GM19467 (cell line): Measurements from ENCODE around the gene APEH.

Experiments
- ATAC-seq: cut with Tn5 transposase; IDR thresholded peaks from one replicate; pipeline ENCODE4 v1.9.1; 2021; ENCODE audit warnings: mild to moderate bottlenecking, moderate library complexity; ENCODE audit not compliant: unreplicated experiment

Gene APEH

DNA sequence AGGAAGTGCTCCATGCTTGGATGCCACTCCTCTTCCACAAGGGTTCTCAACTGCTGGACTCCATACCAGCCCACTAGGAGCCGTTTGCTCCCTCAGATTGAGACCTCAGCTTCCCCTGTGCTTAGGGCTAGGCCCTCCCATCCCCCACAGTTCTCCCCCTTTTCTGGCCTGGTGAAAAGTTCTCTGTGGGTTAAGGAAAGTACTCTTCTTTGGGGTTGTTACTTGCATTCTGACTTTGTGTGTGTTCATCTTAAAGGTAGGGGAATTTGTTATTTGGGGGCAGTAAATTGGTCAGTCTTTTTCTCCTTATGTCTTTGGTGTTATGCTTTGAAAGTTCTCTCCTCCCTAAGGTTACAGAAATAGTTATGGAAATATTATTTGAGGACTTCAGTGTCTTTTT lies 24.0 kb upstream of the APEH start:
- ATAC-seq, result no peak

DNA sequence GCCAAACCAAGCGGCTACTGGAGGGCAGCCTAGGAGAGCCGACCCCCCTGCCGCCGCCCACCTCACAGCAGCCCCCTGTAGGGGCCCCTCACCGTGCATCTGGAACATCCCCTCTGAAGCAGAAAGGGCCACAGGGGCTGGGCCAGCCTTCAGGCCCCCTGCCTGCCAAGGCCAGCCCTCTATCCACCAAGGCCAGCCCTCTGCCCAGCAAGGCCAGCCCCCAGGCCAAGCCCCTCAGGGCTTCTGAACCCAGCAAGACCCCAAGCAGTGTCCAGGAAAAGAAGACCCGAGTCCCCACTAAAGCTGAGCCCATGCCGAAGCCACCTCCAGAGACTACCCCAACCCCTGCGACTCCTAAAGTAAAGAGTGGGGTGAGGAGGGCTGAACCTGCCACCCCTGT lies 23.5 kb upstream of the APEH start:
- no peak for ATAC-seq

DNA sequence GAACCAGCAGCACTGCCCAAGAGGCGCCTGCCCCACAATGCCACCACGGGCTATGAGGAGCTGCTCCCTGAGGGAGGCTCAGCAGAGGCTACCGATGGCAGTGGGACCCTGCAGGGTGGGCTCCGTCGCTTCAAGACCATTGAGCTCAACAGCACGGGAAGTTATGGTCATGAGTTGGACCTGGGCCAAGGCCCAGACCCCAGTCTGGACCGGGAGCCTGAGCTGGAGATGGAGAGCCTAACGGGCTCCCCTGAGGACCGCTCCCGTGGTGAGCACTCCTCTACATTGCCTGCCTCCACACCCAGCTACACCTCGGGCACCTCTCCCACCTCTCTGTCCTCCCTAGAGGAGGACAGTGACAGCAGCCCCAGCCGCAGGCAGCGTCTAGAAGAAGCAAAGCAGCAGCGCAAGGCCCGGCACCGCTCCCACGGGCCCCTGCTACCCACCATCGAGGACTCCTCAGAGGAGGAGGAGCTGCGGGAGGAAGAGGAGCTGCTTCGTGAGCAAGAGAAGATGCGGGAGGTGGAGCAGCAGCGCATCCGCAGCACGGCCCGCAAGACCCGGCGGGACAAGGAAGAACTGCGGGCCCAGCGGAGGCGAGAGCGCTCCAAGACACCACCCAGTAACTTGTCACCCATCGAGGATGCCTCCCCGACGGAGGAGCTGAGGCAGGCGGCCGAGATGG lies 21.8 kb upstream of the APEH start:
- ATAC-seq, result no peak

DNA sequence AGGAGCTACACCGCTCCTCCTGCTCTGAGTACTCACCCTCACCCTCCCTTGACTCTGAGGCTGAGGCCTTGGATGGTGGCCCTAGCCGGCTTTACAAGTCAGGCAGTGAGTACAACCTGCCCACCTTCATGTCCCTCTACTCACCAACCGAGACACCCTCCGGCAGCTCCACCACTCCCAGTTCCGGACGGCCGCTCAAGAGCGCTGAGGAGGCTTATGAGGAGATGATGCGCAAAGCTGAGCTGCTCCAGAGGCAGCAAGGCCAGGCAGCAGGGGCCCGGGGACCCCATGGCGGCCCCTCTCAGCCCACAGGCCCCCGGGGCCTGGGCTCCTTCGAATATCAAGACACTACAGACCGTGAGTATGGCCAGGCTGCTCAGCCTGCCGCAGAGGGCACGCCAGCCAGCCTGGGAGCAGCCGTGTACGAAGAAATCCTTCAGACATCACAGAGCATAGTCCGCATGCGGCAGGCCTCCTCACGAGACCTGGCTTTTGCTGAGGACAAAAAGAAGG lies 21.2 kb upstream of the APEH start:
- ATAC-seq, result no peak

DNA sequence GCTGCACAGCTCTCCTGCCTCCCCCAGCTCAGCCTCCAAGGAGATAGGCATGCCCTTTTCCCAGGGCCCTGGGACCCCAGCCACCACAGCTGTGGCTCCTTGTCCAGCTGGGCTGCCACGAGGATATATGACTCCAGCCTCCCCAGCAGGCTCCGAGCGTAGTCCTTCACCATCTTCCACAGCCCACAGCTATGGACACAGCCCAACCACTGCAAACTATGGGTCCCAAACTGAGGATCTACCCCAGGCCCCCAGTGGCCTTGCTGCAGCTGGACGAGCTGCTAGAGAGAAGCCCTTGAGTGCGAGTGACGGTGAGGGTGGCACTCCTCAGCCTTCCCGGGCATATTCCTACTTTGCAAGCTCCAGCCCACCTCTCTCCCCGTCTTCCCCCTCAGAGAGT lies 20.5 kb upstream of the APEH start:
- ATAC-seq, result no peak

DNA sequence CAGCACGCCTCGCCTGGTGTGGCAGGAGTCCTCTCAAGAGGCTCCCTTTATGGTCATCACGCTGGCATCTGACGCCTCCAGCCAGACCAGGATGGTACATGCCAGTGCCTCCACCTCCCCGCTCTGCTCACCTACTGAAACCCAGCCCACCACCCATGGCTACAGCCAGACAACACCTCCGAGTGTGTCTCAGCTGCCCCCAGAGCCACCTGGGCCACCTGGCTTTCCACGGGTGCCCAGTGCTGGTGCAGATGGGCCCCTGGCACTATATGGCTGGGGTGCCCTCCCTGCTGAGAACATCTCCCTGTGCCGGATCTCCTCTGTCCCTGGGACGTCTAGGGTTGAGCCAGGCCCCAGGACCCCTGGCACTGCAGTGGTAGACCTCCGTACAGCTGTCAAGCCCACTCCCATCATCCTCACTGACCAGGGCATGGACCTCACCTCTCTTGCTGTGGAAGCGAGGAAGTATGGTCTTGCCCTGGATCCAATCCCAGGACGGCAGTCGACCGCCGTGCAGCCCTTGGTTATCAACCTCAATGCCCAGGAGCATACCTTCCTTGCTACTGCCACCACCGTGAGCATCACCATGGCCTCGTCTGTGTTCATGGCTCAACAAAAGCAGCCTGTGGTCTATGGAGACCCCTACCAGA lies 19.9 kb upstream of the APEH start:
- ATAC-seq, result no peak

DNA sequence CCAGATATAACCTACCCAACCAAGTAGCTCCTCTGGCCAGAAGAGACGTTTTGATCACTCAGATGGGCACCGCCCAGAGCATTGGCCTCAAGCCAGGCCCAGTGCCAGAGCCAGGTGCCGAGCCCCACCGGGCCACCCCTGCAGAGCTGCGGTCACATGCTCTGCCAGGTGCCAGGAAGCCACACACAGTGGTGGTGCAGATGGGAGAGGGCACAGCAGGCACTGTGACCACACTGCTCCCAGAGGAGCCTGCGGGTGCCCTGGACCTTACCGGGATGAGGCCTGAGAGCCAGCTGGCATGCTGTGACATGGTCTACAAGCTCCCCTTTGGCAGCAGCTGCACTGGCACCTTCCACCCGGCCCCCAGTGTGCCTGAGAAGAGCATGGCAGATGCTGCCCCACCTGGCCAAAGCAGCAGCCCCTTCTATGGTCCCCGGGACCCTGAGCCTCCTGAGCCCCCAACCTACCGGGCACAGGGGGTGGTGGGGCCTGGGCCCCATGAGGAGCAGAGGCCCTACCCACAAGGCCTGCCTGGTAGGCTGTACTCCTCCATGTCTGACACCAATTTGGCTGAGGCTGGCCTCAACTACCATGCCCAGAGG lies 19.1 kb upstream of the APEH start:
- no peak for ATAC-seq

DNA sequence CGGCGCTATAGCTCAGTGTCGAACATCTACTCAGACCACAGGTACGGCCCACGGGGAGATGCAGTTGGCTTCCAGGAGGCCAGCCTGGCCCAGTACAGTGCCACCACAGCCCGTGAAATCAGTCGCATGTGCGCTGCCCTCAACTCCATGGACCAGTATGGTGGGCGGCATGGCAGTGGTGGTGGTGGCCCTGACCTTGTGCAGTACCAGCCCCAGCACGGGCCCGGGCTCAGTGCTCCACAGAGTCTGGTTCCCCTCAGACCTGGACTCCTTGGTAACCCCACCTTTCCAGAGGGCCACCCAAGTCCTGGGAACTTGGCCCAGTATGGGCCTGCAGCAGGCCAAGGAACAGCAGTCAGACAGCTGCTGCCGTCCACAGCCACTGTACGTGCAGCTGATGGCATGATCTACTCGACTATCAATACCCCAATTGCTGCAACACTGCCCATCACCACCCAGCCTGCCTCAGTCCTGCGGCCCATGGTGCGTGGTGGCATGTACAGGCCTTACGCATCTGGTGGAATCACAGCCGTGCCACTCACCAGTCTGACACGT lies 18.3 kb upstream of the APEH start:
- no peak for ATAC-seq

DNA sequence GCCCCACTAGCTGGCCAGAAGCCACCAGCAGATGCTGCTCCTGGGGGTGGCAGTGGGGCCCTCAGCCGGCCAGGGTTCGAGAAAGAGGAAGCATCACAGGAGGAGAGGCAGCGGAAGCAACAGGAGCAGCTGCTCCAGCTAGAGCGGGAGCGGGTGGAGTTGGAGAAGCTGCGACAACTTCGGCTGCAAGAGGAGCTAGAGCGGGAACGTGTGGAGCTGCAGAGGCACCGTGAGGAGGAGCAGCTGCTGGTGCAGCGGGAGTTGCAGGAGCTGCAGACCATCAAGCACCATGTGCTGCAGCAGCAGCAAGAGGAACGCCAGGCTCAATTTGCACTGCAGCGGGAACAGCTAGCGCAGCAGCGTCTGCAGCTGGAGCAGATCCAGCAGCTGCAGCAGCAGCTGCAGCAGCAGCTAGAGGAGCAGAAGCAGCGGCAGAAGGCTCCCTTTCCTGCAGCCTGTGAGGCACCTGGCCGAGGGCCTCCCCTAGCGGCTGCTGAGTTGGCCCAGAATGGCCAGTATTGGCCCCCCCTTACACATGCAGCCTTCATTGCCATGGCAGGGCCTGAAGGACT lies 17.5 kb upstream of the APEH start:
- no peak for ATAC-seq

DNA sequence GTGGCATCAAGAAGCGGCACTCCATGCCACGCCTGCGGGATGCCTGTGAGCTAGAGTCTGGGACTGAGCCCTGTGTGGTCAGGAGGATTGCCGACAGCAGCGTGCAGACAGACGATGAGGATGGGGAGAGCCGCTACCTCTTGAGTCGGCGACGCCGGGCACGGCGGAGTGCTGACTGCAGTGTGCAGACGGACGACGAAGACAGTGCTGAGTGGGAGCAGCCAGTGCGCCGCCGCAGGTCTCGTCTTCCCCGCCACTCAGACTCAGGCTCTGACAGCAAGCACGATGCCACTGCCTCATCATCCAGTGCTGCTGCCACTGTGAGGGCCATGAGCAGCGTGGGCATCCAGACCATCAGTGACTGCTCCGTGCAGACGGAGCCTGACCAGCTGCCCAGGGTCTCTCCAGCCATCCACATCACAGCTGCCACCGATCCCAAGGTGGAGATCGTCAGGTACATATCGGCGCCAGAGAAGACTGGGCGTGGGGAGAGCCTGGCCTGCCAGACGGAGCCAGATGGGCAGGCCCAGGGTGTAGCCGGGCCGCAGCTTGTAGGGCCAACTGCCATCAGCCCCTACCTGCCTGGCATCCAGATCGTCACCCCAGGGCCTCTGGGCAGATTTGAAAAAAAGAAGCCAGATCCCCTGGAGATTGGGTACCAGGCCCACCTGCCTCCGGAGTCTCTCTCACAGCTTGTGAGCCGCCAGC lies 16.8 kb upstream of the APEH start:
- no peak for ATAC-seq

DNA sequence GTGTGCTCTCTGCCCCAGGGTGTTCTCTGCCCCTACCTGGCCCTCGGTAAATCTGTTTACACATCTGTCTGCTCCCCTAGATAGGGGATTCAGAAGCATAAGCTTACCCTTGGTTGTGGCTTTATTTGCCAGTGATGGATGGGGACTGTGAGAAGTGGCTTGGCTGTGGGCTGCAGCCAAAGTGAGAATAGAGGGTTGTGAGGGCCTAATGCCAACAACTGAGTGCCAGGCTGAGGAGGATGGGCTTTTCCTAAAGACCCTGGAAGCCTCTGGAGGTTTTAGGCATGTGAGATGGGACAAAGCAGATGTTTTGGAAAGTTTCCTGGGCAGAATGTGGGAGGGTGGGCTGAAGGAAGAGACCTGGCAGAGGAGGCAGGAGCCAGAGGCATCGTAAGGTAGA lies 15.4 kb upstream of the APEH start:
- ATAC-seq, result no peak

DNA sequence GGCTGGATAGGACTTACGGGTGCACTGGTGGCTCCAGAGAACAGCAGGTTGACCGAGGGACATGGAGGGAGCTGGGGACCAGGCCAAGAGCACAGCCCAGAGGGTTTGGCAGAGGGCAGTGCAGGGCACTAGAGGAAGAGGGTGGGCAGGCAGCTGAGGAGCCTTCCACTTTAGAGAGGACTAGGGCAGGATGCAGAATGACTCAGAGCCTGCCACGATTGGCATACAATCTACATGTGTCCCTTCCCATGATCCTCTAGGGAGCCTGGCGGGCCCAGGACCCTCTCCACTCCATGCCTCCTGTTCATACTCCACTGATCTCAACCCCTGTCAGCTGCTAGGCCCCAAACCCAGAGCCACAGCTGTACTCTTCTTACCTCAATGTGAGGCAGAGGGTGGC lies 14.4 kb upstream of the APEH start:
- ATAC-seq, result no peak

DNA sequence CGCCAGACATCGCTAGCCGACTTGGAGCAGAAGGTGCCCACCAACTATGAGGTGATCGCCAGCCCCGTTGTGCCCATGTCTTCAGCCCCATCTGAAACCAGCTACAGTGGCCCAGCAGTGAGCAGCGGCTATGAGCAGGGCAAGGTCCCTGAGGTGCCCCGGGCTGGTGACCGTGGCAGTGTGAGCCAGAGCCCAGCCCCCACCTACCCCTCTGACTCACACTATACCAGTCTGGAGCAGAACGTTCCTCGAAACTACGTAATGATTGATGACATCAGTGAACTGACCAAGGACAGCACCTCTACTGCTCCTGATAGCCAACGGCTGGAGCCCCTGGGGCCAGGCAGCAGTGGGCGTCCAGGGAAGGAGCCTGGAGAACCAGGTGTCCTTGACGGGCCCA lies 12.9 kb upstream of the APEH start:
- ATAC-seq, result no peak

DNA sequence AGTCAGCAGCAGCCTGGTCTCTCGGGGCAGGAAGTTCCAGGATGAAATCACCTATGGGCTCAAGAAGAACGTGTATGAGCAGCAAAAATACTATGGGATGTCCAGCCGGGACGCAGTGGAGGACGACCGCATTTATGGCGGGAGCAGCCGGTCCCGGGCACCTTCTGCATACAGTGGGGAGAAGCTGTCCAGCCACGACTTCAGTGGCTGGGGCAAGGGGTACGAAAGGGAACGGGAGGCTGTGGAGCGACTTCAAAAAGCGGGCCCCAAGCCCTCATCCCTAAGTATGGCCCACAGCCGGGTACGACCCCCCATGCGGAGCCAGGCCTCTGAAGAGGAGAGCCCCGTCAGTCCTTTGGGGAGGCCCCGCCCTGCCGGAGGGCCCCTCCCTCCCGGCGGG lies 12.1 kb upstream of the APEH start:
- no peak for ATAC-seq

DNA sequence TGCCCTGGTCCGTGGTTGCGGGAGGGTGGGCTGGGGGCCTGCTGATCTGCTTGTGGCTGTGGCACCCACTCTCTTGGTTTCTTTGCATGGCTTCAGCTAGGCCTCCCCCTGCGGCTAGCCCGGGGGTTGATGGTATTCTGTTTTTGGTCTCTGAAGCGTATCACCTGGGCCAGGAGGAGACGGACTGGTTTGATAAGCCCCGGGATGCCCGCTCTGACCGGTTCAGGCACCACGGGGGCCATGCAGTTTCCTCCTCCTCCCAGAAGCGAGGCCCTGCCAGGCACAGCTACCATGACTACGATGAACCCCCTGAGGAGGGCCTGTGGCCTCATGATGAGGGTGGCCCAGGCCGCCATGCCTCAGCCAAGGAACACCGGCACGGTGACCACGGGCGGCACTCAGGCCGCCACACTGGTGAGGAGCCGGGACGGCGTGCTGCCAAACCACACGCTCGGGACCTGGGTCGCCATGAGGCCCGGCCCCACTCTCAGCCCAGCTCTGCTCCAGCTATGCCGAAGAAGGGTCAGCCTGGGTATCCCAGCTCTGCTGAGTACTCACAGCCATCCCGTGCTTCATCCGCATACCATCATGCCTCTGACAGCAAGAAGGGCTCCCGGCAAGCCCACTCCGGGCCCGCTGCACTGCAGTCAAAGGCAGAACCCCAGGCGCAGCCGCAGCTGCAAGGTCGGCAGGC lies 11.3 kb upstream of the APEH start:
- no peak for ATAC-seq

DNA sequence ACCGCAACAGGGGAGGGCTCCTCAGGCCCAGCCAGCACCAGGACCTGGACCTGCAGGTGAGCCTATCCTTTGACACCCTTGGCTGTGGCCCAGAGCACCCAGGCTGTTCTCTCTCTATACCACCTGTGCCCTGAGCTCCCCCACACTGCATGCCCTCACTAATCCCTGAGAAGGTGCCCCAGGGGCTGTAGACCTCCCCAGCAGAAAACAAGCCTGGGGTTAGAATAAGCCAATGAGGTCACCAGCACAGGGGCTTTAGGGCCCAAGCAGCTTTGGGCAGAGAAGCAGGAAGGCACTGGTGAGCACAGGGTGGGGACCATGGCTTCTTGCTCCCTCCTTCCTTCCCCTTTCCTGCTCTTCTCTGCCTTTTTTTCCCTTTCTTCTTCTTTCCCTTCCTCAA lies 10.3 kb upstream of the APEH start:
- ATAC-seq, result no peak

DNA sequence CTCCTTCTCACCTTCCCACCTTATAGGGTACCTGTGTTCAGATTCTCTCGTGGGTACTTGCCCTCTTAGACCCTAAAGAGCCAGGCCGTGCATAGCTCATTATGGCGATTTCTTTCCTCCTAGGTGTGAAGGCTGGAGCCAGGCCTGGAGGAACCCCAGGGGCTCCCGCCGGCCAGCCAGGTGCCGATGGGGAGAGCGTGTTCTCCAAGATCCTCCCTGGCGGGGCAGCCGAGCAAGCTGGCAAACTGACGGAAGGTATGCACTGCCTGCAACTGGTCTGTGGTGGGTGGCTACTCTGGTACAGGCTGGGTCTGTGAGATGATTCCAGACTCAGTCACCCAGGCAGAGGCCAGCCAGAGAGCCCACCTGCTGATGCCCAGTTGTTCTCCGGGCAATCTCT lies 9.9 kb upstream of the APEH start:
- ATAC-seq, result no peak

DNA sequence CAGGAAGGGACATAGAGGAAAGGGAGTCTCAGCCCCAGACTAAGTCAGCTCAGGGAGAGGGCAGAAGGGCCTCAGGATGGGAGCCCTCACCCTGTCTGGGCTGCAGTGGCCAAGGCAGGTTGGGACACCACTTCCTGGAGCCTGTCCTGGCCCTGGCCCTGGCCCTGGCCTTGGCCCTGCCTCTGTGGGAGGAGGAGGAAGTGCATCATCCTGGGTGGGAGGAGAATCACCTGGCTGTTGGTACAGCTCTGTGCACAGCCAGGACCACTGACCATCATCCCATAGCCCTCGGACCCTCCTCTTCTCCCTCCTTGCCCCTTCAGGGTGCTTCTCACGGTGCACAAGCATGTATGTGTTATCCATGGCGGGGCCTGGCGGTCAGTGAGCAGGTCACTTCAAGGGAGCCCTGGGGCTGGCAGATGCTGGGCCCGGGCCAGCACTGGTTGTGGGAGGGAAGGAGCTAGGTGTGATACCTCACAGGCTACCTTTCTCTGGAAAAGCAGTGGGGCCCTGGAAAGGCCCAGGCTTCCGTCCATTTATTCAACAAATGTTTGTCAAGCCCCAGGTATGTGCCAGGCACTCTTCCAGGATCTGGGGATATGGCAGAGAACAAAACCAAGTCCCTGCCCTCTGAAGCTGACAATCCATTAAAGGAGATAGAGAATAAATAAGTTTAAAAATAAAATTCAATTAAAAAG lies 8.2 kb upstream of the APEH start:
- no peak for ATAC-seq

DNA sequence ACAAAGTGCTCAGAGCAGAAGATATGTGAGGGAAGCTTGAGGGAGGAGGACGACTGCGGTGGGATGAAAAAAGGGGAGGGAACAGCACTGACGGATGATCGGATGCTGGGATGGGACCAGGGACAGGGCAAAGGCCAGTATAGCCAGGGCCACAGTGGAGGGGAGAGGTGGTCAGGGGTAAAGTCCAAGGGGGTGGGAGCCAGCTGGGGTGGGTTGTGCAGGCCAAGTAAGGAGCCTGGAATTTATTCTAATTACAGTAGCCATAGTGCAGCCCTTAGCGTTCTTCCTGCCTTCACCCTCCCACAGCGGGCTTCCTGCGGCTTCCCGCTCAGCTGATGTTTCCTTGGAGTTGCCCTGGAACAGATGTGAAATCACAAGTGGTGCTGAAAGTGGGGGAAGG lies 7.6 kb upstream of the APEH start:
- no peak for ATAC-seq
